HG03460 (cell line): ENCODE data around the gene C17orf113.
"Not testable (repeated sequence)": the region's sequence is repeated elsewhere in the genome, so short reads cannot be mapped to it uniquely, and the experiment has no call there.

Source experiments
- ATAC-seq: cut with Tn5 transposase; IDR thresholded peaks from one replicate; pipeline ENCODE4 v1.9.1; 2021; ENCODE audit not compliant: unreplicated experiment

Gene C17orf113

DNA sequence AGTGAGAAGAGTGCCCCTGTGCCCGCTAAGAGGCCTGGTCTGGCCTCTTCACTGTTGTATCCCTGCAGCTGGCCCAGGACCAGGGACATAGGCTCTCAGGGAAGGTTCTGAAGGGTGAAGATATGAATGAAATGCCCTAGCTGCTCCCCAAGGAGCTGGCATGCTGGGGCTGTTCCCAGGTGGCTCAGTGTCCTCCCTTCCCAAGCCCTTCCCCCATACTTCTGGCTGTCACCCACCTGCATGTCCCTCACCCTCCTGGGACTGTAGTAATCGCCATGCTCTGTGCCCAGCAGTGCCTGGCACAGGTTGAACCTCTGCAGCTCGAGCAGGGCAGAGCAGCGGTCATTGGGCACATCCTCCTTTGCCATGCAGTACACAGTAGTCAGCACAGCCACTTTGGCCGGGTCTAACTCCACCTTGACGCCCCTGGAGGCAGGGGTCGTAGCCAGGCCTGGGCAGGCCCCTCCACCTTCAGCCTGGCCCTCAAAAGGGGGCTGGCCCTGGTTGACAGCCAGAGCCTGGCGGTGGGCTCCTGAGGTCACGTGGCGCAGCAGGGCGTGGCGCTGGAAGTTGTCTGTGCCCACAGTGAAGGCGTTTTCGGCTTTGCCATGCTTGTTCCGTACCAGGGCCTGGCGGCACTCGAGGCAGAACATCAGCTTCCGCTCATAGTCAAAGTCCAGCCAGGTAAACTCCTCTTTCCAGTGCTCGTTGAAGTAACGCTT is 7.6 kb downstream of the C17orf113 start:
- ATAC-seq: no peak

DNA sequence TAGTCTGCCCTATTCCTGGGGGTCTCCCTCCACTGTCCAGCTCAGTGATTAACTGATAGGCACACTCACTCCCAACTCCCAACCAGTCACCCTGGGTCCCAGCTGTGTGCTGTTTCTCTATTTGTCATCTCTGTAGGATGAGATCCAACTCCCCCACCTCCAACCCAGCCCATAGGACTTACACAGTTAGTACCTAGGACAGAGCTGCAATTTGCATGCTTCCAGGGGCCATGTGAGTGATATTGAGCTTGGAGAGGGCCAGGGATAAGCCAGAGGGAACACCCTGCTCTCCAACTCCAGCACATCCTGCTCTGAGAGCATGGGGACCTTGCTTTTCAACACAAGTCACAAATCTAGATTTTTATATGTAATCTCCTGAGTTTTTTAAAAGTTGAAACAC is 8.8 kb downstream of the C17orf113 start:
- ATAC-seq: no peak

DNA sequence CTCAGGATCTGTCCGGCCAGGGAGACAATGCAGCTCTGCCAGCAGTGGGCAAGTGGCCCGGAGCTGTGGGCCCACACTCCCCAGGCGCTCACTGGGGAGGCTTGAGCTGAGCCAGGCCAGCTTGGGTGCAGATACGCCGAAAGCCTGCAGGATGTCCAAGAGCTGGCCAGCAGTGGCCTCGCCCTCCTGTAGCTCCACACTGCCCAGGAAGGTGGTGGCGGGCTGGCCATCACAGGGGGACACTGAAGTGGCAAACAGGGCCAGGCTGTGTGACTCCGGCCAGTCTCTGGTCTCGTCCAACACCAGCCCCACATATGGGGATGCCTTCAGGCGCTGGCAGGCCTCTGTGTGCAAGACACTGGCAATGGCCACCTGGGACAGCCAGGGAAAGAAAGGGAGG is 9.6 kb downstream of the C17orf113 start:
- no peak for ATAC-seq

DNA sequence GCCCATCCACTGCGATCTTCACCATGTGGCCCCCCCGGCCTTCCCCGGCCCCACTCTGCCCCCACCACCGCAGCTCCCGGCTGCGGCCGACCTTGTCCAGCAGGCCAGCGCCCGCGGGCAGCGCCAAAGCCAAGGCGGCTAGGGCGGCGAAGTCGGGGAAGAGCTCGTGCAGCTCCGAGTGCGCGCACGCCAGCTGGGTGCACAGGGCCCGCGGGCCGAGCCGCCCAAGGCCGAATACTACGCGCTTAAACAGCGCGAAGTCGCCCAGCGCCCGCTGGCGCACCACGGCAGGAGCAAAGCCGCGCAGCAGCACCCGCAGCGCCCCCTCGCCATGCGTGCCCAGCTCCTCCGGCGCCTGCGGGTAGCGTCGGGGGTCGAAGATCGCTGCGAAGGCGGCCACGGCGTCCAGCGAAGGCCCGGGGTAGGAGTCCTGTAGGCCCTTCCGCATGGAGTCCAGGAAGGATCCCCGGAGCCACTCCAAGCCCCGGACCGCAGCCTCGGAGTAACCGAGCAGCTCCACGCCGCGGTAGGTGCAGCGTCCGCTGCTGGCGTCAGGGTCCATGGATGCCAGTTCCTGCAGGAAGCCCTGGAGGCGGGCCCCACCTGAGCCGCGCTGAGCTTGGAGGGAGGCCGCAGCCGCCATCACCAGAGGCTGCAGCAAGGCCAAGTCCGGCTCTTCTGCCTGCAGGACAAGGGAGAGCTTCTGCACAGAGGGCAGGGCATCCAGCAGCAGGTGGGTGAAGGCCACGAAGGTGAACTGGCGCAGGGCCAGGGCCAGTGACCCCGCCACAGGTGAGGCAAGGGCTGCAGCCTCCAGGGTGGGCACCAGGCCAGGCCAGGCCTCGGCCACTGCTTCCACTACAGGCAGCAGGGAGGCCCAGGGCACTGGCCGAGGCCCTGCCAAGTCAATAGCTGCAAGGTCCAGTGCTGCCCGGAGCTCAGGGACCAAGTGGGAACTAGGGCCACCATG is 10.3 kb downstream of the C17orf113 start:
- ATAC-seq: no peak

DNA sequence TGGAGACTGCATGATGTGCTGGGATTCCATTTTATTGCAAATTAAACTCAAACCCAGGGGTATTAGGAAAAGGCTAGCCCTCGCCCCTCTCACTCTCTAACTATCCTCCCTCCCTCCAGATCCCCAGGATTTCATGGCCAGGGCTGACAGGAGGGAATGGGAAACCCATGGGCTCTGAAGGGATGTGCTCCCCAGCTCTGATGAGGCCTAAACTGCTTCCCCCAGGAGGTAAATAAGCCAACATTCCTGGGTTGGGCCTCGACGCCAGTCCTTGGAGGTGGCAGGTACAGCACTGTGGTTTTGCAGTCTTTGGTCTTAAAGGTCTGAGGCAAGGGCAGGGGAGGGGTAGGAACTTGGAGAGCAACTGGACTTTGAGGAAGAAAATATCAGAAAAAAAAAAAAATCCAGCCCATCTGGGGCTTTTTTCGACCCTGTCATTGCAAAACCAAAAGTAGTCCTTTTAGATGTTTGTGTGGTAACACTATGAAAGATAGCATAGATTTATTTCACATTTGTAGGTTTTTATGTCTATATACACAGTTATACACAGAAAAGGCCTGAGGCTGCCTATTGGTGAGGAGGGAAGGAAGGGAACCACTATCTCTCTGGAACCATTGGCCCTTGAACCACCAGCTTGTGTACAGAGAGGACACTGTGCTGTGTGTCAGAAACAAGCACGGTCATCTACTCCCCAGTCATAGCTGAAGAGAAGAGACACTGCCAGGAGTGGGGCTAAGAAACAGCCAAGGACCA is 12.0 kb downstream of the C17orf113 start:
- ATAC-seq: no peak

DNA sequence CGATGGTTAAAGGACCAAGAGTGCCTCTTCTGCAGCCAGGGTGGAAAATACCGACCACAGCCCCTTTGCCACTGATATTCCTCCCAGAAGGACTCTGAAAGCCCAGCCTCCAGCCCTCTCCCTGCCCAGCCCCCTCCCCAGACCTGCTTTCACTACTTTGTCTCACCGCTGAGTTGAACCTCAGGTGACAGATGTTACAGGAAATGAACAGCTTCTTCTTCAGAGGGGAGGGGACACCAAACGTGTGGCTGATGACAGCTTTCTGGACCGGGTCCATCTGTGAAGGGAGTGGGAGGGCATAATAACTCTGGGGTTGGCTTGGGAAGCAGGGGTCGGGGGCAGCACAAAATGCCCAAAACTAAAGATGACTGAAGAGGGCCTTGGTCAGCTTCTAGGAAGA is 16.3 kb downstream of the C17orf113 start:
- no peak for ATAC-seq

DNA sequence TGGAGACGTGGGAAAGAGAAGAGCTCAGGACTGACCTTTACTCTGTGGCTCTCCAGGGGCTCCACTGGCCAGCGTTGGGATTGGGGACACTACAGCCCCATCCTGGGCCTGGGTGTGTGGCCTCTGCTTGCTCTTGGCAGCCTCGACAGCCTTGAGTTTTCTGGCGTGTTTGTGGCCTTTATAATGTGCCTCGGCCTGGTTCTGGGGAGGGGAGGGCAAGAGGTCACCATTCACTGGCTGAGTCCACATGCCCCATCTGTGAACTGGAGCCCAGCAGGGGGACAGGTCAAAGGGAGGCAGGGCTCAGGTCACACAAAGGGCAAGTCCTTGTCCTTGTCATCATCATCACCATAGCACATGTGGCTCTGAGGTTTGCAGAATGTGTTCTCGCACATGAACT is 18.8 kb downstream of the C17orf113 start:
- no peak for ATAC-seq

DNA sequence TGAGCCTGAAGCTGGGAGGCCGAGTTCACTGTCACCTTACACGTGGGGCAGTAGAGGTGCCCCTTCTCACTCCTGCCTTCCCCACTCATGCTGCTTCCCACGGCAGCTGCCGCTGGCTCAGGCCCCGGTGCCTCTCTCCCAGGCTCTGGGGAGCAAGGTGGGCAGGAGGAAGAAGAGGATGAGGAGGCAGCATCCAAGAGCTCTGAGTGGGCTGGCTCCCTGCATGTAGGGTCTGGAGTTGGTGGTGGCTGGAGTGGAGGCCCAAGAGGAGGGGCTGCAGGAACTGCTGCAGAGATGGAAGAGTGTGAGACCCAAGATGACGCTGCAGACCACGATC is 21.6 kb downstream of the C17orf113 start:
- ATAC-seq: no peak

DNA sequence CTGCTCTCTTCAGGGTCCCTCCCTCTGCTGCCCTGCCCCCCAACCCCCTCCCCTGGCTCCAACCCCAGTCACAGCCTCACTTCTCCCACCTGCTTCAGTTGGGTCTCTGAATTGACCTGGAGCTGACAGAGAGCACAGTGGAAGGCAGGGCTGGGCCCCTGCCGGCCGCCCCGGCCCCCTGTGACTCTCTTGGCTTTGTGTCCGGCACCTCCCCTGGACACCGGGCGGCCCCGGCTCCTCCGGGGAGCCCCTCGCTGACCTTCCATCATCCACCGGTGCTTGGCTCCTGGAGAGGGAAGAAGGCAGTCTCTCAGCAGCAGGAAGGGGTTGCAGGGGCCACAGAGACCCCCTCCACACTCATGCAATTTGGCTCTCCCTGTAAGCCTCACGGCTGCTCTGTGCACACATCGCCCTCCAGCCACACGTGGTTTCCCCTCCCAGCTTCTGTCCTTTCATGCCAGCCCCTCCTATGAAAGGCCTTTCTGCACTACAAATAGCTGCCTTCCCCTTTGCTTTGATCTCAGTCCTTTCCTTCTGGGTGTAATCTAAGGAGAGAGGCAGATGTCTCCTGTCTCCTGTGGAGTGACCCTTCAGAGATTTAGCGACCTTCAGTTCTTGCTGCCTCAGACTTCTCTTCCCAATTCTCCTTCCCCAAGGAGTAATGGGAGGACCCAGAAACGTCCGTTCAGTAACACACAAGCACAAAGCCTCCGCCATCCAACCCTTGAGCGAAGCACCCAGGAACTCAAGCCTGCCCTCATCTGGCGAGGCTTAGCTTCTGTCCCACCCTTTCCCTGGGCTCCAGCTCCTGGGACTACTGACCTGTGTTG is 22.2 kb downstream of the C17orf113 start:
- ATAC-seq: no peak

DNA sequence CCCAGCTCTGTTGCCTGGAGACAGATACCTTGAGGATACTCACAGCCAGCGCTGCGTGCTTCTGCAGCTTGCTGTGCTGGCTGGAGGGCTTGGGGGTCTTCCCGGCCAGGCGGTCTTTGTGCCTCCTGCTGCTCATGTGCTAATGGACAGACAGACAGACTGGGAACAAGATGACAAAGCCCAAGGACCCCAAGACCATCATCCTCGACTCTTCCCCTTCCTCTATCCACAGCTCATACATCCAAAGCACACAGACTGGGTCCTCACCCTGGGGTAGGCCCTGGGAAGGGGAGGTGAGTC is 22.9 kb downstream of the C17orf113 start:
- no peak for ATAC-seq

DNA sequence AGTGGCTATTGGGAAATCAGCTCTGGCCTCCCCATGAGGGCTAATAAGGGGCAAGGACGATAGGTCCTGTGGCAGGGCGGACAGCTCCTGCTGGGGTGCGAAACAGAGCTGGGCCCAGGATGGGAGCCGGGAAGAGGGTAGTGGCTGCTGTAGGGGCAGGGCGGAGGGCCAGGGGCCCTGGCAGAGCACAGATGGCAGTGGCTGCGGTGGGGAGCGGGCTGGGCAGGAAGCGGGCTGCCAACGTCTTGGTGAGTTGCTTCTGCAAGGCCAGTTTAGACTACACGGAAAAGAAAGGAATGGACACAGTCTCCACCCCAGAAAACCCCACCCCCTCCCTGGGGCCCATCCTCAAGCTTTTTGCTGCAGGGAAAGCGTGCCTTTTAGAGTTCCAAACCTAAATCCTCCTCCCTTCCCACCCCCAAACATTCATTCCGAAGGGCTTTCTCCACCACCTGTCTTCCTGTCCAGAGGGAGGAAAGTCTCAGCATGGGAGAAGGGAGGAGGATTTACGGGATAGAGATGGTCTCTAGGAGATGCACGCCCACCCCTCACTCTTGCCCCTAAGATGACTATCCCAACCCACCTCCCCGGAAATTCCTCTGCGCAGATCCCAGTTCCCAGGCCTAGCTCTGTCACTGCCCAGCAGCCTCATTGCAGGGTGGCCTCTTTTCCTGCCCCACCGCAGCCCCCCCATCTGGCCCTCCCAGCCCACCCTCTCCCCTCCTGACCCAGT is 23.4 kb downstream of the C17orf113 start:
- ATAC-seq: no peak

DNA sequence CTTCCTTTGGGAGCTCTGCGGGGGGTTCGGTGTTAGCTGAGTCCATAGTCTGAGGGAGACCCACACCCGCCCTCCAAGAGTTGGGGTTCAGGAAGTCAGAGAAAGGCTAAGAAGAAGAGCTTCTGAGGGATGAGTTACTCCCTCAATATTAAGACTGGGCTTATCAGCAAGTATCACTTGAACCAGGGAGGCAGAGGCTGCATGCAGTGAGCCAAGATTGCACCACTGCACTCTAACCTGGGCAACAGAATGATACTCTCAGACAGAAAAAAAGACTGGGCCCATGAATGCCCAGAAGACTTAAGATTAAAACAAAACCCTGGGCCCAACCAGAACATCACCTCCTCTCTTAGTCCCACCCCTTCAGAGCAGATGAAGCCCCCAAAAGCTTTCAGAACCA is 24.5 kb downstream of the C17orf113 start:
- no peak for ATAC-seq

DNA sequence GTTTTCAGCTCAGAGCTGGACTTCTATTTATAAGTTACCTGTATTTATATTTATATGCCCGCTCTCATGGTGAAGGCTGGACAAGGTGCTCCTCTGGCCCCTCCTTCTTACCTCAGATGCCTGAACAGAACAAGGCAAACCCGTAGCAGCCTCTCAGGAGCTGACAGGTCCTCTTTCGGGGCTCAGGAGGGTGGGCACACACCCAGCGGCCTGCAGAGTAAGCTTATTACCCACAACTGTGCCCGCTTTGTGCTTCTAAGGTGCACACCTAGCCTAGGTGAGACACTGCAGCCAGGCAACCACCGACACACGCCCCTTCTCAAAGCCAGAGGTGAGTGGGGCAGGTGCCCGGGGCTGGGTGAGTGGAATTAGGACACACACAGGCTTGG is 25.2 kb downstream of the C17orf113 start:
- no peak for ATAC-seq

DNA sequence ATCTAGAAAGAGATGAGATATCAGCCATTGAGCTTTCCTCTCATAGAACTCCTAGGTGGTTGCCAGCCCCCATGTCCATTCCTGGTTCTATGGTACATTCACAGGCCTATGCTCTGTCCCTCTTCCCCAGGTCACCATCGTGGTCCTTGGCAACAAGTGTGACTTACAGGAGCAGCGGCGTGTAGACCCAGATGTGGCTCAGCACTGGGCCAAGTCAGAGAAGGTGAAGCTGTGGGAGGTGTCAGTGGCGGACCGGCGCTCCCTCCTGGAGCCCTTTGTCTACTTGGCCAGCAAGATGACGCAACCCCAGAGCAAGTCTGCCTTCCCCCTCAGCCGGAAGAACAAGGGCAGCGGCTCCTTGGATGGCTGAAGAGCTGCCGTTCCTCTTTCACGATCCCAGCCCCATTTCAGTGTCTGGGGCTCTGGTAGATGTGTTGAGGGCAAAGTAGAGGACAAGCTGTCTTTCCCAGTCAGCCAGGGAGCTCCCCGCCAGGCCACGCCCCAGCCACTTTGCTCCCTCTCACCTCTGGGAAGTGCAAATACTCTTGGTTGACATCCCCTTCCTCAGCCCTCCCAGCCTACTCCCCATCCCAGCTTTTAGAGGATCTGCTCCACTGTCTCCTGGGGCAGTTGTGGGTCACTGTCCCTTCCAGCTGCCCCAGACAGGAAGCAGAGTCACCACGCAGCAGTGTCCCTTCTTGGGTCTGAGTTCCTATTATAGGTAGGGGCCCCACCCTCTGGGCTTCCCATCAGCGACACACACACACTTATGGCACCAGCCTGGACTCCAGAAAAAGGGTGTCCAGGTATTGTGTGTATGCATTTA is 26.7 kb downstream of the C17orf113 start:
- ATAC-seq: no peak

DNA sequence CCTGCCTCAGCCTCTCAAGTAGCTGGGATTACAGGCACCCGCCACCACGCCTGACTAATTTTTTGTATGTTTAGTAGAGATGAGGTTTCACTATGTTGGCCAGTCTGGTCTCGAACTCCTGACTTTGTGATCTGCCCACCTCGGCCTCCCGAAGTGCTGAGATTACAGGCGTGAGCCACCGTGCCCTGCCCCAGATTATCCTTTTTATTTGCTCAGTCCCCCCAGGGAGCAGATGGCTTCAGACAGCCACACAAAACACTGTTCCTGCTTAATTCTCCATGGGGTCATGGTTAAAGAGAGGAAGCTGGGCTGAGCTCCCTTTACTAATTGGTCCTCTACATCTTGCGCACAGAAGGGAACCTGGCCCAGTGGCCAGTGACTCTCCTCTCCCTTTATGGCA is 29.6 kb downstream of the C17orf113 start:
- not testable (repeated sequence) for ATAC-seq

DNA sequence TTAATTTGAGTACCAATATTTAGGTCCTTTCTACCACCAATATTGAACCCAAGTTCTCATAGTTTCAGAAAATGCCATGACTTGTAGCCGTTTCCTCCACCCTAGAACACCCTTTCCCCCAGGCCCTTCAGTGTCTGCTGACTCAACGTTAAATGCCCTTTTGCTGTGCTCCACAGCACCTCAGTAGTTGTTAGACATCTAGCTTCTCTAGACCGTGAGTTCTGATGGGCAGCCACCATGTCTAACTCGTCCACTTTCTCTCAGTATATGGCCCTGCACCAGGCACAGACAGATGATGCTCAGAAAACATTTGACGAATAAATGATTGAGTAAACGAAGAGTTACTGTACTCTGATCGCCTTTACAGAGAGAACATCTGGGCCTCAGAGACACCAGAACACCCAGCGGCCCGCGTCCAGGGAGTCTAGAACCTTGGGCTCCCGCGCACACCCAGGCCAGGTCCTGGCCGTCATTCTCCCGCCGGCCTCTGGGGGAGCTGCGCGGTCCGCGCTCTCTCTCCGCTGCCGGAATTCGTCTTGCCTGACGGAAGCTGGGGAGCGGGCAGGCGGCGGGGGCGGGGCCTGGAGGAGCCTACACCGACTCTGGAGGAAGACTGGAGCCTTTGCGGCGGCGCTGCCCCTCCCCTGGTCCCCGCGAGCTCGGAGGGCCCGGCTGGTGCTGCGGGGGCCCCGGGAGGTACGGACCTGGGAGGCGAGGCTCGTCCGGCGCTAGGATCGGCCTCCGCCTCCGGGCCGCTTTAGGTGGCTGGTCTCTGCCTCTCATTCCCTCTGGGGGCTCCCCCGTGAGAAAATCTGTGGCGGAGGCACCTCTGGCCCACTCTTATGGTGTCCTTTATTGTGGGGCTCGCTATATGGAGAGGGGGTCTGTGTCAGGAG is 30.6 kb downstream of the C17orf113 start, which contains the start of gene NKIRAS2:
Gene NKIRAS2 (plus strand): TSS at position 582 of the 896 bp plus-strand sequence. CDS start 1,488 bp downstream, outside the sequence.
- ATAC-seq: peak; percentile 46

DNA sequence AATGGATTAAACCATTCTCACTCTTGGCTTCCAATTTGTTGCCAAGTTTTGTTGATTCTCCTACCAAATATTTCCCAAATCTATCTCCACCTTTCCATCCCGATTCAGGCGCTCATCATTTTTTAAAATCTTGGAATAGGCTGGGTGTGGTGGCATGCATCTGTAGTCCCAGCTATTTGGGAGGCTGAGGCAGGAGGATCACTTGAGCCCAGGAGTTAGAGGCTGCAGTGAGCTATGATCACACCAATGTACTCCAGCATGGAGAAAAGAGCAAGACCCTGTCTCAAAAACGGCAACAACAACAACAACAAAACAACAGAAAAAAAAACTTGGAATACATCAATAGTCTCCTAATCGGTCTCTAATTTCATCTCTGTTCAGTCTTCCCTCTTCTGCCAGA is 31.4 kb downstream of the C17orf113 start:
- no peak for ATAC-seq

DNA sequence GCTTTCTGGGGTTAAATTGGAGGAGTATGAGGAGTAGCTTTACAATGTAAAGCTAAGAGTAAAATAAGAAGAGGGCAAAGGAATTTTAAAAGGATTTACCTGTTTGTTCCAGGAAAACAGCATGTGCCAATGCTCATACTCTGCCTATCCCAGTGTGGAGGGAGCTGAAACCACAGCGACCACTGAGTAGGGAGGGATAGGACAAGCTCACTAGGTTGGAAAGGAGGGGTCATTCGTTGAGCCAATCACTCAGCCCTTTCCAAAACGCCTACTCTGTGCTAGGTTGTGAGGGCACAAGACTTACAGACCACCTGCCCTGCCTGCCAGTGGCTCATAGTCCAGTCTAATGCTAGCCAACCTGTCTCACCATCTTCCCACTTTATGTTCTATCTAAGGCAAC is 32.1 kb downstream of the C17orf113 start:
- ATAC-seq: no peak
